ENCODE measurements around the gene ABO.
"Not testable (repeated sequence)": the region's sequence is repeated elsewhere in the genome, so short reads cannot be mapped to it uniquely, and the experiment has no call there.

ABO gene

GRCh38 chr9:133238851-133239532 lies 36.0 kb downstream of the ABO start:
- peak; percentile 58 for DNase-seq

- DNase-seq, result peak; percentile 90
Measured at GRCh38 chr9:133238272-133238850, 36.6 kb downstream of the ABO start.

- DNase-seq, result peak; percentile 58
Measured at GRCh38 chr9:133237035-133237731, 37.8 kb downstream of the ABO start.

- peak; percentile 39 for DNase-seq
Measured at GRCh38 chr9:133236291-133237034, 38.5 kb downstream of the ABO start.

- no peak for DNase-seq
Measured at GRCh38 chr9:133235549-133236222, 39.3 kb downstream of the ABO start.

GRCh38 chr9:133234577-133235322 lies 40.3 kb downstream of the ABO start:
- no peak for DNase-seq

- no peak for DNase-seq
Measured at GRCh38 chr9:133233681-133234432, 41.1 kb downstream of the ABO start.

- DNase-seq, result not testable (repeated sequence)
Measured at GRCh38 chr9:133231934-133232568, 43.0 kb downstream of the ABO start.

GRCh38 chr9:133230514-133230913 lies 44.5 kb downstream of the ABO start:
- DNase-seq, result not testable (repeated sequence)

GRCh38 chr9:133230093-133230492 lies 44.9 kb downstream of the ABO start:
- no peak for DNase-seq

- not testable (repeated sequence) for DNase-seq
Measured at GRCh38 chr9:133228474-133229193, 46.4 kb downstream of the ABO start.

GRCh38 chr9:133227996-133228395 lies 47.0 kb downstream of the ABO start:
- not testable (repeated sequence) for DNase-seq

GRCh38 chr9:133227242-133227860 lies 47.6 kb downstream of the ABO start:
- DNase-seq, result peak; percentile 4

- DNase-seq, result peak; percentile 10
Measured at GRCh38 chr9:133226219-133227171, 48.5 kb downstream of the ABO start.

GRCh38 chr9:133225171-133226011 lies 49.6 kb downstream of the ABO start:
- DNase-seq, result peak; percentile 12

GRCh38 chr9:133224762-133225161 lies 50.2 kb downstream of the ABO start:
- no peak for DNase-seq

GRCh38 chr9:133223159-133223756 lies 51.7 kb downstream of the ABO start:
- DNase-seq, result peak; percentile 48
